M059J (cell line): ENCODE measurements around the gene WNT2. TPM values are rescaled to one million over a fixed set of nuclear protein-coding genes. Genes with fewer than 3 reads are reported as not detected.
A peak's percentile ranks its signal among the peaks of the same experiment; 100 is the strongest.
"Not testable (repeated sequence)": the region's sequence is repeated elsewhere in the genome, so short reads cannot be mapped to it uniquely, and the experiment has no call there.

ENCODE experiments used
- DNase-seq: peaks from one replicate; pipeline ENCODE4 v3.0.0-alpha.2; 2012; ENCODE audit warnings: low read depth
- total RNA-seq: library from RNA; depleted of rRNA; stranded (reverse); fragments of >200 nt; shearing (Covaris generic); gene quantifications from 2 replicates; pipeline ENCODE4 v1.2.3, GENCODE V29; 2014

Gene WNT2
- total RNA-seq, 1 experiment from 2014 or later: 0.44 TPM

GRCh38 chr7:117264716-117265115 lies 58.1 kb downstream of the WNT2 start:
- DNase-seq: no peak

DNA sequence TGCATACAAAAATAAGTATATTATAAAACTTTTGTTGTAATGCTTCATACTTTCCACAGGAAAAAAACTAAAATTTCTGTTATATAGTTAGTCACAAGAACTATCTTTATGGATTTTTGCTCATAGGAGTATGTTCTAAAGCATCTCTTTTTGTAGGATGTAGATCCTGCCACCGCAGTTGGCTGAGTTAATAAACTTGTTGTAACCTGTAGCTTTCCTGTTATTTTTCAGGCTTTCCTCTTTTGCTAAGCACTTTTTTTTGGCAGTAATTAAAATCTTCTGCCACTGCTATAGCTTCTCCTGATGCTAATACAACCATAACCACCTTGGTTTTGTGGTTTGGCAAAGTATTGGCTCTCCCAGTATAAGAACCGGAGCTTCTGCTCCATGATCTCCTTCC lies 60.3 kb downstream of the WNT2 start:
- peak; percentile 14 for DNase-seq

- peak; percentile 48 for DNase-seq
Measured at GRCh38 chr7:117259615-117260014, 63.2 kb downstream of the WNT2 start.

DNA sequence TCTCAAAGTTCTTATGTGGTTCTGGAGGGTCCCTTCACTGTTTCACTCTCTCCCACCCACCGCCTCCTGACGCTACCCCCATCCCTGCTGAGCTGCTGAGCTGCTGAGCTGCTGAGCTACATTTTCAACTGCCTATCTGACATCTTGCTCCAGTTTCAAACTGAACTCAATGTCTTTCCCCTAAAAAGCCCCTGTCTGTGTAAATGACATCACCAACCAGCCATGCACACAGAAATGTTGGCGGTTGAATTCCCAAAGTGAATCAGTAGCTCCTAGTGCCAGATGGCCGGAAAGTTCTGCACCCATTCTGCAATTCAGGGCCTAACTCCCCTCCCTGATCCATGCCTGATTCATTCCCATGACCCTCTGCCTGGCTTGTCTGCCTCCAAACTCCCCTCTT lies 71.2 kb downstream of the WNT2 start:
- DNase-seq: peak; percentile 38

- no peak for DNase-seq
Measured at GRCh38 chr7:117250801-117251200, 72.1 kb downstream of the WNT2 start.

DNA sequence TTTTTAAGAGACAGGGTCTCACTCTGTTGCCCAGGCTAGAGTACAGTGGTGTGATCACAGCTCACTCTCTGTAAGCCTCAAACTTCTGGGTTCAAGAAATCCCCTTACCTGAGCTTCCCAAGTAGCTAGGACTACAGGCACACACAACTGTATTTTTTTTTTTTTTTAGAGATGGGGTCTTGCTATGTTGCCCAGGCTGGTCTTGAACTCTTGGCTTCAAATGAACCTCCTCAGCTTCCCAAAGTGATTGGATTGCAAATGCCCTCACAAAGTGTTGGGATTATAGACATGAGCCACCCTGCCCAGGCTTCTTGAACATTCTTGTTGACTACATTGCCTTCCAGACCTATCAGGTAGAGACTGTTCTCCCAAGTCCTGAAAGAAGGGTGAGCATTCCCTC lies 72.6 kb downstream of the WNT2 start:
- DNase-seq: no peak

GRCh38 chr7:117249696-117250095 lies 73.2 kb downstream of the WNT2 start:
- no peak for DNase-seq

- DNase-seq: no peak
Measured at GRCh38 chr7:117248829-117249228, 74.0 kb downstream of the WNT2 start.

- no peak for DNase-seq
Measured at GRCh38 chr7:117247809-117248208, 75.0 kb downstream of the WNT2 start.

- DNase-seq: not testable (repeated sequence)
Measured at GRCh38 chr7:117245703-117246102, 77.2 kb downstream of the WNT2 start.

DNA sequence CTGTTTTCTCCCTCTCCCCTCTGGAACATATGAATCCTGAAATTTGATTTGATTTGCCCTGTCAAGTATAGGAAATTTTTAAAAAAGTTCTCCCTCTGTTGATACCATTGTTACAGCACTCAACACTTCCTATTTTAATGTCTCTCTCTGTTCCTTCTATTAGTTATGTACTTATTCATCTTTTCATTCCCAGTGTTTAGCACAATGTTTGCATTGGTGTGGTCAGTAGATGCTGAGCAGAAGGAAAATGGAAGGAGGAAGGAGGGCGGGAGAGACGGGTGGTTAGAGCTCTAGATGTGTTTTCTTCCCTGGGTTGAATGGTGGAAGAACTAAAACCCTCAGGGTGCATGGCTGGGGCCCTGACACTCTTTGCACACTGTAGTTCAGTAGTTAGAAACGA lies 79.5 kb downstream of the WNT2 start:
- DNase-seq: no peak

GRCh38 chr7:117241088-117241487 lies 81.8 kb downstream of the WNT2 start:
- DNase-seq: no peak

GRCh38 chr7:117238937-117239336 lies 83.9 kb downstream of the WNT2 start:
- DNase-seq: no peak

DNA sequence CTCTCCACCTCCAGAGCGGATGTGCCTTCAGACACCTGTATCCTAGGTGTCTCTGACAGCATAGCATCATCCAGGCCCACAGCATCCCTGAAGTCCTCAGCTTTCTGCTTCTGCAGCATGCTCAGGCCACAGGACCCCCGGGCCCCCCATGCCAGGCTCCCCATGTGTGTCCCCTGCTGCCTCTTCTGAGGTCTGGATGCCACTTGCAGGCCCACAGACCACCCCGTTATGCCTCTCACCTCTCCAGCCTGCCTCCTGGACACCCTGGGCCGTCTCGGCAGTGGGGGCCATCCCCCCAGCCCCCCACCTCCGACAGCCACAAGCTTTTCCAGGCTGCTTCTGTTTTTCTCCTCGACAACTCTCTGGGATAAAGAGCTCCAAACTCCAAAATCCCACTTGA lies 84.4 kb downstream of the WNT2 start:
- no peak for DNase-seq

- no peak for DNase-seq
Measured at GRCh38 chr7:117237646-117238045, 85.2 kb downstream of the WNT2 start.

DNA sequence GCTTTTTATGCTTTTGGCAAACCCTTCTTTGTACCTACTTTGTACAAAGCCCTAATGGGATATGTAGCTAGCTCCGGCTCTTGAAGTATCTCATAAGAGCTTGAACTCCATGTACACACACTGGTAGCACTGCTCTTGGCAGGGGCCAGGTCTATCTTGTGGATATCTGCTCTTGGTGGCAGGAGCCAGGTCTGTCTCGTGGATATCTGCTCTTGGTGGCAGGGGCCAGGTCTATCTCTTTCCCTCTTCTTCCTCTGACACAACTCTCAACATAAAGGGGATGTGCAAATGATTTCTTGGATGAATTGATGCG lies 91.9 kb downstream of the WNT2 start:
- no peak for DNase-seq

- peak; percentile 34 for DNase-seq
Measured at GRCh38 chr7:117230276-117231046, 92.4 kb downstream of the WNT2 start.

GRCh38 chr7:117229350-117229749 lies 93.5 kb downstream of the WNT2 start:
- no peak for DNase-seq

DNA sequence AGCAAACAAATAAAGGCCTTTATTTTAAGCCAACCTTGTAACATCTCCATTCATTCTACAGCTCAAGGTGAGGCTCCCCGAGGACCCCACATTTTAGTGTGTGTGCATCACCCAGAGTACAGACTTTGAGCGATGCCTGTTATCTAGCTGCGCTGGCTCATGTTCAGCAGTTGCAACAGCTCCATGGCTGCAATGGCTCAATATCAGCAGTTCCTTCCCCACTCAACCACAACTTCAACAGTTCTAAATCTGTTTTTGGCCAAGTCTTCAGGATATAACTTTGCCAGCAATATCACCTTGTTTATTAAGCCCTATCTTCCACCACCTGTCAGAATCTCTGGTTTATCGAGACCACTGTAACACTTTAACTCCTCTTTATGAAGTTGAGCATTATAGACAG lies 95.8 kb downstream of the WNT2 start:
- DNase-seq: no peak

DNA sequence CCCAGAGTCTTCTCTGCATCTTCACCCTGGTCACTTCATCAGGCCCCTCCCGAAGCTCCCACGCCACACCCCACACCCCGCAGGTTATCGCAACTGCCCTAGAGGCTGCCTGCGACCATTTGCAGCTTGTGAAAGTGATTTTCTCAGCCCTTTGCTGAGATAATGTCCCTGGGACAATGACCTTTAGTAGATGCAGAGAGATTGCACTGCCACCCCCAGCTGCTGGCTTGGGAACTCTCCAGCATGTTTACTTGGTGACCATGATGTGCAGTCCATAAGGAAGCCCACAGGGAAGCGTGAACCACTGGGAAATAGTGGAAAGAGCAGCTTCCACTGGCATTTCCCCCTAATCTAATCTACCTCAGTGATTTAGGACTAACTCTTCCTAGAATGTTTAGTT lies 97.3 kb downstream of the WNT2 start:
- DNase-seq: no peak
